HUES48 (cell line): ENCODE measurements around the gene CMTM2.

ENCODE experiments used
- H3K27ac ChIP-seq: one replicate; pipeline ENCODE4 v1.7.0; 2013; ENCODE audit warnings: low read depth, low read length, inconsistent platforms
- H3K27me3 ChIP-seq: 2 replicates; pipeline ENCODE4 v1.6.1; 2013; ENCODE audit warnings: mild to moderate bottlenecking, low read length; ENCODE audit not compliant: control insufficient read depth, insufficient read depth
- H3K36me3 ChIP-seq: 2 replicates; pipeline ENCODE4 v1.6.1; 2013; ENCODE audit warnings: low read length; ENCODE audit not compliant: control insufficient read depth, insufficient read depth
- H3K4me1 ChIP-seq: 2 replicates; pipeline ENCODE4 v1.6.1; 2013; ENCODE audit warnings: mild to moderate bottlenecking, low read length; ENCODE audit not compliant: control insufficient read depth, insufficient read depth
- H3K4me3 ChIP-seq: 2 replicates; pipeline ENCODE4 v1.5.1; 2013; ENCODE audit warnings: mild to moderate bottlenecking, low read depth, low read length
- H3K9ac ChIP-seq: 2 replicates; pipeline ENCODE4 v1.6.1; 2013; ENCODE audit warnings: mild to moderate bottlenecking, low read depth, low read length, moderate library complexity
- H3K9me3 ChIP-seq: 2 replicates; pipeline ENCODE4 v1.6.1; 2013; ENCODE audit warnings: low read length; ENCODE audit not compliant: control insufficient read depth, insufficient read depth

The CMTM2 gene

GRCh38 chr16:66569827-66570405, 9.3 kb upstream of the CMTM2 start:
- Histone ChIP-seq H3K36me3 (no peaks in the 10 kb centered on the region), H3K4me3 (no peak overlapping the region), H3K27me3 (no peaks in the 10 kb centered on the region), H3K9me3 (no peaks in the 10 kb centered on the region), H3K9ac (no peak overlapping the region), H3K4me1 (no peaks in the 10 kb centered on the region), H3K27ac (no peak overlapping the region)

- H3K27ac ChIP-seq = no peak overlapping the region
- H3K9ac ChIP-seq = no peak overlapping the region
- H3K36me3 ChIP-seq = no peaks in the 10 kb centered on the region
- H3K4me1 ChIP-seq = no peaks in the 10 kb centered on the region
- H3K9me3 ChIP-seq = no peaks in the 10 kb centered on the region
- no peak overlapping the region for H3K4me3 ChIP-seq
- peaks cover 7% of the 10 kb centered on the region for H3K27me3 ChIP-seq
Observed at GRCh38 chr16:66572356-66572755, 6.9 kb upstream of the CMTM2 start.

- no peak overlapping the region for H3K27ac ChIP-seq
- no peaks in the 10 kb centered on the region for H3K9me3 ChIP-seq
- no peak overlapping the region for H3K9ac ChIP-seq
- peaks cover 24% of the 10 kb centered on the region for H3K27me3 ChIP-seq
- no peaks in the 10 kb centered on the region; the same call in 1 of the 2 replicates for H3K4me1 ChIP-seq
- H3K4me3 ChIP-seq = no peak overlapping the region
- no peaks in the 10 kb centered on the region for H3K36me3 ChIP-seq
Observed at GRCh38 chr16:66574081-66574480, 5.2 kb upstream of the CMTM2 start.

GRCh38 chr16:66574531-66574930, 4.7 kb upstream of the CMTM2 start:
- Histone ChIP-seq H3K4me1 (no peaks in the 10 kb centered on the region; the same call in 1 of the 2 replicates), H3K9ac (no peak overlapping the region)

GRCh38 chr16:66575060-66575459, 4.2 kb upstream of the CMTM2 start:
- Histone ChIP-seq H3K27ac (no peak overlapping the region), H3K27me3 (peaks cover 34% of the 10 kb centered on the region), H3K4me3 (no peak overlapping the region), H3K4me1 (peaks cover 2% of the 10 kb centered on the region), H3K9me3 (no peaks in the 10 kb centered on the region), H3K9ac (no peak overlapping the region), H3K36me3 (no peaks in the 10 kb centered on the region)

More at GRCh38 chr16:66574531-66574930, 4.7 kb upstream of the CMTM2 start:
- no peak overlapping the region for H3K27ac ChIP-seq
- H3K9me3 ChIP-seq = no peaks in the 10 kb centered on the region
- H3K4me3 ChIP-seq = no peak overlapping the region
- peaks cover 29% of the 10 kb centered on the region for H3K27me3 ChIP-seq
- no peaks in the 10 kb centered on the region for H3K36me3 ChIP-seq

GRCh38 chr16:66576296-66576695, 3.0 kb upstream of the CMTM2 start:
- Histone ChIP-seq H3K4me1 (peaks cover 15% of the 10 kb centered on the region), H3K36me3 (no peaks in the 10 kb centered on the region), H3K4me3 (no peak overlapping the region), H3K9ac (no peak overlapping the region), H3K27ac (no peak overlapping the region), H3K27me3 (peaks cover 41% of the 10 kb centered on the region), H3K9me3 (no peaks in the 10 kb centered on the region)

- no peaks in the 10 kb centered on the region for H3K36me3 ChIP-seq
- H3K4me1 ChIP-seq = peaks cover 16% of the 10 kb centered on the region
- no peak overlapping the region for H3K27ac ChIP-seq
- H3K27me3 ChIP-seq = peaks cover 41% of the 10 kb centered on the region
- no peaks in the 10 kb centered on the region for H3K9me3 ChIP-seq
- H3K4me3 ChIP-seq = no peak overlapping the region
- no peak overlapping the region for H3K9ac ChIP-seq
Observed at GRCh38 chr16:66580605-66581209, 1.4 kb downstream of the CMTM2 start.

GRCh38 chr16:66581246-66581952, 2.1 kb downstream of the CMTM2 start:
- Histone ChIP-seq H3K9ac (no peak overlapping the region), H3K4me1 (peaks cover 16% of the 10 kb centered on the region), H3K27ac (no peak overlapping the region), H3K4me3 (no peak overlapping the region), H3K27me3 (peaks cover 41% of the 10 kb centered on the region), H3K36me3 (no peaks in the 10 kb centered on the region), H3K9me3 (no peaks in the 10 kb centered on the region)

GRCh38 chr16:66585481-66586239, 6.4 kb downstream of the CMTM2 start:
- H3K27ac ChIP-seq = no peak overlapping the region
- H3K27me3 ChIP-seq = peaks cover 1% of the 10 kb centered on the region
- H3K4me3 ChIP-seq = no peak overlapping the region
- no peaks in the 10 kb centered on the region for H3K36me3 ChIP-seq
- H3K4me1 ChIP-seq = peaks cover 7% of the 10 kb centered on the region
- no peak overlapping the region for H3K9ac ChIP-seq
- no peaks in the 10 kb centered on the region for H3K9me3 ChIP-seq

GRCh38 chr16:66587881-66588600, 8.8 kb downstream of the CMTM2 start:
- Histone ChIP-seq H3K27me3 (no peaks in the 10 kb centered on the region), H3K4me3 (no peak overlapping the region), H3K9ac (no peak overlapping the region), H3K9me3 (no peaks in the 10 kb centered on the region), H3K27ac (no peak overlapping the region), H3K4me1 (no peaks in the 10 kb centered on the region), H3K36me3 (no peaks in the 10 kb centered on the region)
